Measurements from ENCODE around the gene RAD50.
"Not testable (repeated sequence)": the region's sequence is repeated elsewhere in the genome, so short reads cannot be mapped to it uniquely, and the experiment has no call there.

The RAD50 gene

GRCh38 chr5:132629230-132629944 lies 72.6 kb downstream of the RAD50 start:
- DNase-seq (ENCODE audit: low read depth in 2 of 3, low spot score in 2 of 3) = no peak

DNA sequence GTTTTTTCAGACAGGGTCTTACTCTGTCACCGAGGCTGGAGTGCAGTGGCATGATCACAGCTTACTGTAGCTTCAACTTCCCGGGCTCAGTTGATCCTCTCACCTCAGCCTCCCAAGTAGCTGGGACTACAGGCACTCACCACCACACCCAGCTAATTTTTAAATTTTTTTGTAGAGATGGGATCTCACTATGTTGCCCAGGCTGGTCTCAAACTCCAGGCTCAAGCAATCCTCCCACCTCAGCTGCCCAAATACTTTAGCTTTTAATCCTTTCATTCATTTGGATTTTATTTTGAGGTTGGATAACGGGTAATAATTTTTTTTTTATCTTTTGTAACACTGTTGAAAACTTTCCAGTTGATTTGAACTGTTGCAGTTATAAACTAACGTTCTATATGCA lies 76.8 kb downstream of the RAD50 start:
- not testable (repeated sequence) for DNase-seq (ENCODE audit: low read depth in 2 of 3, low spot score in 2 of 3)

- no peak for DNase-seq (ENCODE audit: low read depth in 2 of 3, low spot score in 2 of 3)
Observed at GRCh38 chr5:132635873-132636272, 79.1 kb downstream of the RAD50 start.

- no peak for DNase-seq (ENCODE audit: low read depth in 2 of 3, low spot score in 2 of 3)
Observed at GRCh38 chr5:132637241-132637640, 80.5 kb downstream of the RAD50 start.

- DNase-seq (ENCODE audit: low read depth in 2 of 3, low spot score in 2 of 3) = no peak
Observed at GRCh38 chr5:132639706-132640130, 82.9 kb downstream of the RAD50 start.

DNA sequence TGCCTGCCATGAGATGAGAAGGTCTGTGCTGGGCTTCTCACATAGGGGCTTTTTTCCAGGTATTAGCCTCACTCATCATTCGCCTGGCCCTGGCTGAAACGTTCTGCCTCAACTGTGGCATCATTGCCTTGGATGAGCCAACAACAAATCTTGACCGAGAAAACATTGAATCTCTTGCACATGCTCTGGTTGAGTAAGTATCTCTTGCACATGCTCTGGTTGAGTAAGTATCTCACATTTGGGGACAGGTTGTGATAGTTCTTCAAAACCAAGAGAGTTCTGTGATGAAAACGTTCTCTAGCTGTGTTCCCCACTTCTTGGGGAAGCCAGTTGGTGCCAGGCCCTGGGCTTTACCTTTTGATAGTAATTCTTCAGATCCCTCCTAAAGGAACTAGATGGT lies 83.8 kb downstream of the RAD50 start:
- DNase-seq (ENCODE audit: low read depth in 2 of 3, low spot score in 2 of 3) = no peak

- no peak for DNase-seq (ENCODE audit: low read depth in 2 of 3, low spot score in 2 of 3)
Observed at GRCh38 chr5:132641241-132641723, 84.5 kb downstream of the RAD50 start.

DNA sequence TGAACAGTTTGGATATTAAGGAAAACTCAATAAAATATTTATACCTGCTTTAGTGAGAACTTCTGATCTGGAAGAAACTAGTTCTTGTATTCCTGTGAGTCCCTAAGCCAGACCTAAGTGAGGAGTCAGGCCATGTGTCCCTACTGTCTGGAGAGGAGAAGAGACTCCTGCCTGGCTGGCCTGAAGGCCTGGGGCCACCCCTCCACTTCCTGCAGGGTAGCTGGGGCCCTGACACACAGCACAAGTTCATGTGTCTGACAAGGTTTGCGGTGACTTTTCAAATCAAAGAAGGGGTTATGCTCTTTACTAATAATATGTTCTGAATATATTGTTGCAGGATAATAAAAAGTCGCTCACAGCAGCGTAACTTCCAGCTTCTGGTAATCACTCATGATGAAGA lies 85.1 kb downstream of the RAD50 start:
- DNase-seq (ENCODE audit: low read depth in 2 of 3, low spot score in 2 of 3) = no peak

DNA sequence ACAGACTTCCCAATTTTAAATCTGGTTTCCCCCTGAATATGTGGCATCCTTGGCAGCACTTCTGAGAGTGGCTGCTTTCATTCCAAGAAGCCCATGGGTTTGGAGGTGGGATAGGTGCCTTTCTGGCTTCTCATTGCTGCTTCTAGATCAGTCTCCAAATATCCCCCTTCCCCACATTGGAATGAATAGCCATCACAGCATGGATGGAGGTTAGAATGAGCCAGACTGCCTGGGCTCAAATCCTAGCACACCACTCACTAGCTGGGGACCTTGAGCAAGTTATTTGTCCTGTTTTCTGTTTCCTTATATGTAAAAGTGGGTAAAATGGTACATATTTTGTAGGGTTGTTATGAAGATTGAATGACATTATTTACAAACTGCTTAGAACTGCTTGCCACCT lies 87.4 kb downstream of the RAD50 start:
- DNase-seq (ENCODE audit: low read depth in 2 of 3, low spot score in 2 of 3) = no peak

DNA sequence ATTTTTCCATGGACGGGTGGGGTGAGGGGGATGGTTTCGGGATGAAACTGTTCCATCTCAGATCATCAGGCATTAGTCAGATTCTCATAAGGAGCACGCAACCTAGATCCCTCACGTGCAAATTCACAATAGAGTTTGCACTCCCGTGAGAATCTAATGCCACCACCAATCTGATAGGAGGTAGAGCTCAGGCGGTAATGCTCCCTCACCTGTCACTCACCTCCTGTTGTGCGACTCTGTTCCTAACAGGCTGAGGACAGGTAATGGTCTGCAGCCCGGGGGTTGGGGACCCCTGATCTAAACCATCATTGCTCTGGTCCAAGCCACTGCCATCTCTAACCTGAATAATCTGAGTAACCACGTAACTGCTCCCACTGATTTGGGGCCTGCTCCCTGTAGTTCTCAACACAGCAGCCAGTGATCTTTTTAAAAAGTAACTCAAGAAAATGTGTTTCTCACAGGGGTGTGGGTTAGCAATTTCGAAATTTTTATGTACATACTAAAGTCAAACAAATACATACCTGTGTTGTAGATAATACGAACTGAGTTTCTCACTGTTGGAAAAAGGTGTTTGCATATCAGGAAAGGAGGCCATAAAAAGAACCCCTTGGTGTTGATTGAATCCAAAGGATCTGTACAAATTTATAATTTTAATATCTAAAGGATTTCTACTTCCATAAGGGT lies 89.9 kb downstream of the RAD50 start:
- DNase-seq (ENCODE audit: low read depth in 2 of 3, low spot score in 2 of 3) = no peak

DNA sequence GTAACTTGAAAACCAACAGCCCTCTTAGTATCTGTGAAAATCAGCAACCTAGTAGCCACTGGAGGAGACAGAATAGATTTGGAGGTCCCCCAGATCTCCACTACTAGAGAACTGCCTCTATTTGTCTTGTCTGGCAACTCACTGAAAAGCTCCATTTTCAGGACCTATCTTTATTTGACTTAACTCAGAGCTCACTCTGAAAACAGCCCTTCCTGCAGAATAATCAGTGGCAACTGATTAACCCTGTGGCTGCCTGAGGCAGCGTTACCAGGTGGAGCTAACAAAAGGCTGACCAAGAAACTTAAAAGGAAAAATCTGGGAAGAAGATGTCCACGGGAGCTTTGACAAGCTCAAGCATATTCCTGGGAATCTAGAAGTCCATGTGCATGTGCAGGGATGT lies 90.7 kb downstream of the RAD50 start:
- no peak for DNase-seq (ENCODE audit: low read depth in 2 of 3, low spot score in 2 of 3)

GRCh38 chr5:132648355-132648754 lies 91.6 kb downstream of the RAD50 start:
- no peak for DNase-seq (ENCODE audit: low read depth in 2 of 3, low spot score in 2 of 3)

DNA sequence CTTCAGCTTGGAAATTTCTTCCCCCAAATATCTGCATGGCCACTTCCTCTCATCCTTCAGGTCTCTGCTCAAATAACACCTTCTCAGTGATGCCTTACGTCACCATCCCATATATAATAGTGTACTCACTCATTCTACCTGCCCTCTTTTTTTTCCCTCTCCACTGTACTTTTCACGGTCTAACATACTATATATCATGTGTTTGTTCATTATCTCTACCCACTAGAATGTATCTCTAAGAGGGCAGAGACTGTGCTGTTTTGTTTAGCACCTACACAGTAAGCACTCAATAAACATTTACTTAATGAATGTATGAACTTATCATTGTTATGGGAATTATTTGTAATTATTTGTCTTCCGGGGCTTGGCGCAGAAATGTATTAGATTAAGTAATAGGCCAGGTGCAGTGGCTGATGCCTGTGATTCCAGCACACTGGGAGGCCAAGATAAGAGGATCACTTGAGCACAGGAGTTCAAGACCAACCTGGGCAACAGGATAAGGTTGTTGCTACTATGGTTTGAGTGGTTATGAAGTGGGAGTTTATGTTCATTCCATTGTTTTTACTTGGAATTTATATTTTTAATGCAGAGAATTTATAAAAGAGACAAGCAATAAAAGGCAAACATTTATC lies 95.2 kb downstream of the RAD50 start:
- no peak for DNase-seq (ENCODE audit: low read depth in 2 of 3, low spot score in 2 of 3)

DNA sequence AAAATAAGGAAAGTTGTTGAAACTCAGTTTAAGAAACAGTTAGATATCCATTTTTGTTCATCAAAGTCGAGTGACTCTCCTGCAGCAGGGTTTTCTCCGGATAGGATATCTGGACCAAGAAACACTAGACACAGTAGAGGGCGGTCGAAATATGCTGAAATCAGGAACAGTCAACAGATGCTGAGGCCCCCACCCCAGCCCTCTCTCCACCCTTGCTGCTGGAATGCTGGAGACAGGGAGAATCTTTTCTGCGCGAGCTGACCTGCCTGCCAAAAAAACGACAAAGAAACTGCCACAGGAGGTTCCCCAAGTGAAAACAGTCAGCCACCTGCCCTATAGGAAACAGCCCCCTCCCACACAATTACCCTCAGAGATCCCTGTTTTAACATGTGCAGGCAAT lies 96.9 kb downstream of the RAD50 start:
- no peak for DNase-seq (ENCODE audit: low read depth in 2 of 3, low spot score in 2 of 3)

- no peak for DNase-seq (ENCODE audit: low read depth in 2 of 3, low spot score in 2 of 3)
Observed at GRCh38 chr5:132655821-132656773, 99.3 kb downstream of the RAD50 start.

DNA sequence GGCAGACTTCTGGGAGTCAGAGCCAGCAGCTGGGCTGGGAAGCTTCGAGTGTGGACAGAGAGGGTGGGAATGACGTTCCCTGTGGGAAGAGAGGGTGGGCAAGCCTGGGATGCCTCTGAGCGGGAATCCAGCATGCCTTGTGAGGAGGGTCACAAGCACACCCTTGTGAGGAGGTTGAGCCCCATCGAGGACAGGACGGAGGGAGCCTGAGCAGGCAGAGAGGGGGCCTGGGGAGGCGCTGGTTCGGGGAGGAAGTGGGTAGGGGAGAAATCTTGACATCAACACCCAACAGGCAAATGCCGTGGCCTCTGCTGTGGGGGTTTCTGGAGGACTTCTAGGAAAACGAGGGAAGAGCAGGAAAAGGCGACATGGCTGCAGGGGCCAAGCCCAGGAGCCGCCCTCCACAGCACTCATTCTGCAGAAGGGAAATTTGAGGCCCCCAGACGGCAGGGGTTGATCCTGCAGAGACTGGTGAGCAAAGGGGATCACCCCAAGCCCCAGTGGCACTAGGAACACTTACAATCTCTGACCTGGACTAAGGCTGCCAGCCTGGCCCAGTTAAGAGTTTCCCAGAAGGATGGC lies 100.1 kb downstream of the RAD50 start:
- no peak for DNase-seq (ENCODE audit: low read depth in 2 of 3, low spot score in 2 of 3)

- no peak for DNase-seq (ENCODE audit: low read depth in 2 of 3, low spot score in 2 of 3)
Observed at GRCh38 chr5:132657676-132658380, 101.1 kb downstream of the RAD50 start, which contains the start of gene IL13. Gene IL13 (plus strand): TSS chr5:132658173. CDS start chr5:132658187, 14 bp downstream.

GRCh38 chr5:132658381-132659302 lies 101.9 kb downstream of the RAD50 start:
- DNase-seq (ENCODE audit: low read depth in 2 of 3, low spot score in 2 of 3) = no peak

Measured in activated CD8-positive, alpha-beta memory T cell treated with anti-CD3 and anti-CD28 coated beads for 48 hours (primary cell).